Stimulated activated CD8-positive, alpha-beta memory T cell treated with anti-CD3 and anti-CD28 coated beads, Interleukin-12 subunit alpha, Interleukin-12 subunit beta, amount 100 ng/mL, for 1 hour (primary cell): ENCODE data around the gene PCBP4.

Experiments
- DNase-seq: peaks from one replicate; pipeline ENCODE4 v3.0.0-alpha.2; 2020; ENCODE audit warnings: low read depth

The PCBP4 gene

GRCh38 chr3:51967384-51968169 is at the start of gene PCBP4:
Gene PCBP4, minus strand, starts transcription at chr3:51967454. Its CDS starts 6,214 bp downstream, at chr3:51961240.
- DNase-seq: no peak

GRCh38 chr3:52015438-52016228 is 48.4 kb upstream of the PCBP4 start:
- no peak for DNase-seq

- DNase-seq: no peak
These were observed 47.4 kb upstream of the PCBP4 start for GRCh38 chr3:52014613-52015012.

GRCh38 chr3:52013802-52014598 is 46.7 kb upstream of the PCBP4 start:
- no peak for DNase-seq

- DNase-seq: no peak
These were observed 45.4 kb upstream of the PCBP4 start for GRCh38 chr3:52012699-52013098.

- DNase-seq: no peak
These were observed 43.2 kb upstream of the PCBP4 start for GRCh38 chr3:52010431-52010830.

- no peak for DNase-seq
These were observed 40.0 kb upstream of the PCBP4 start for GRCh38 chr3:52007291-52007690.

- DNase-seq: no peak
These were observed 39.5 kb upstream of the PCBP4 start for GRCh38 chr3:52006820-52007133.

- no peak for DNase-seq
These were observed 39.0 kb upstream of the PCBP4 start for GRCh38 chr3:52006017-52006819.

- DNase-seq: no peak
These were observed 38.3 kb upstream of the PCBP4 start for GRCh38 chr3:52005571-52005986.

GRCh38 chr3:52004906-52005395 is 37.7 kb upstream of the PCBP4 start:
- no peak for DNase-seq

- no peak for DNase-seq
These were observed 37.0 kb upstream of the PCBP4 start for GRCh38 chr3:52004163-52004787.

GRCh38 chr3:52002748-52003147 is 35.5 kb upstream of the PCBP4 start:
- no peak for DNase-seq

- peak; percentile 78 for DNase-seq
These were observed 34.3 kb upstream of the PCBP4 start for GRCh38 chr3:52001443-52001974.

- DNase-seq: no peak
These were observed 32.6 kb upstream of the PCBP4 start for GRCh38 chr3:51999846-52000245.

GRCh38 chr3:51998774-51999173 is 31.5 kb upstream of the PCBP4 start:
- no peak for DNase-seq

GRCh38 chr3:51997935-51998596 is 30.8 kb upstream of the PCBP4 start:
- DNase-seq: no peak

- no peak for DNase-seq
These were observed 29.9 kb upstream of the PCBP4 start for GRCh38 chr3:51997172-51997571.

- peak; percentile 85 for DNase-seq
These were observed 28.3 kb upstream of the PCBP4 start, which contains the start of gene RPL29 for GRCh38 chr3:51995346-51996163. Gene RPL29, minus strand, starts transcription at chr3:51995895. Its CDS starts 434 bp downstream, at chr3:51995461.
